GM23248 (cell line): ENCODE measurements around the gene RFWD3. TPM values are rescaled to one million over a fixed set of nuclear protein-coding genes. Genes with fewer than 3 reads are reported as not detected.
"Not testable (repeated sequence)": the region's sequence is repeated elsewhere in the genome, so short reads cannot be mapped to it uniquely, and the experiment has no call there.

ENCODE experiments used
- DNase-seq: peaks from one replicate; pipeline ENCODE4 v3.0.0-alpha.2; 2015
- H2AFZ ChIP-seq: fragments of 200-600 bp; sonication (generic); 2 replicates; pipeline ENCODE4 v1.6.1; 2016; ENCODE audit warnings: antibody characterized with exemption
- H3F3A ChIP-seq: fragments of 200-600 bp; sonication (generic); 2 replicates; pipeline ENCODE4 v1.6.1; 2016; ENCODE audit warnings: mild to moderate bottlenecking, antibody characterized with exemption, mixed run types; ENCODE audit not compliant: insufficient read depth
- H3K27ac ChIP-seq: fragments of 200-600 bp; sonication (generic); 2 replicates; pipeline ENCODE4 v1.5.1; 2016; ENCODE audit warnings: mild to moderate bottlenecking
- H3K27me3 ChIP-seq: fragments of 200-600 bp; sonication (generic); replicated peaks from 2 replicates; pipeline ENCODE4 v1.6.1; 2016; ENCODE audit warnings: mild to moderate bottlenecking; ENCODE audit not compliant: insufficient read depth
- H3K36me3 ChIP-seq: fragments of 200-600 bp; sonication (generic); 2 replicates; pipeline ENCODE4 v1.6.1; 2016; ENCODE audit warnings: low read depth, mild to moderate bottlenecking
- H3K4me1 ChIP-seq: fragments of 200-600 bp; sonication (generic); 2 replicates; pipeline ENCODE4 v1.6.1; 2016; ENCODE audit warnings: mild to moderate bottlenecking; ENCODE audit not compliant: insufficient read depth
- H3K4me2 ChIP-seq: fragments of 200-600 bp; sonication (generic); one replicate; pipeline ENCODE4 v1.6.1; 2016; ENCODE audit warnings: mild to moderate bottlenecking; ENCODE audit not compliant: unreplicated experiment
- H3K4me3 ChIP-seq: fragments of 200-600 bp; sonication (generic); 2 replicates; pipeline ENCODE4 v1.5.1; 2016; ENCODE audit warnings: mild to moderate bottlenecking
- H3K79me2 ChIP-seq: fragments of 200-600 bp; sonication (generic); 2 replicates; pipeline ENCODE4 v1.6.1; 2016; ENCODE audit warnings: mild to moderate bottlenecking; ENCODE audit not compliant: insufficient read depth
- H3K9ac ChIP-seq: fragments of 200-600 bp; sonication (generic); 2 replicates; pipeline ENCODE4 v1.6.1; 2016; ENCODE audit warnings: mild to moderate bottlenecking
- H3K9me2 ChIP-seq: fragments of 200-600 bp; sonication (generic); 2 replicates; pipeline ENCODE4 v1.6.1; 2016; ENCODE audit warnings: mixed run types, mild to moderate bottlenecking, moderate library complexity; ENCODE audit not compliant: insufficient read depth
- H3K9me3 ChIP-seq: fragments of 200-600 bp; sonication (generic); one replicate; pipeline ENCODE4 v1.6.1; 2017; ENCODE audit warnings: low read depth
- H4K20me1 ChIP-seq: fragments of 200-600 bp; sonication (generic); 2 replicates; pipeline ENCODE4 v1.6.0; 2016; ENCODE audit not compliant: insufficient read depth
- EZH2 ChIP-seq: fragments of 200-600 bp; sonication (generic); IDR thresholded peaks from 2 replicates; pipeline ENCODE4 v1.6.1; 2018; ENCODE audit warnings: antibody characterized with exemption, mild to moderate bottlenecking; ENCODE audit not compliant: insufficient read depth, poor library complexity, severe bottlenecking
- EZH2phosphoT487 ChIP-seq: fragments of 200-600 bp; sonication (generic); IDR thresholded peaks from 2 replicates; pipeline ENCODE4 v1.6.1; 2018; ENCODE audit warnings: antibody characterized with exemption, moderate library complexity, mild to moderate bottlenecking, low read depth; ENCODE audit not compliant: insufficient read depth
- WGBS, 2 experiments: methylation state at CpG; one replicate each; pipeline ENCODE4 v1.1.6; 2015 to 2017; ENCODE audit warnings: low lambda C conversion rate in 2 of 2, low coverage in 1 of 2; ENCODE audit errors: missing lambda C conversion rate in 2 of 2; 5-methylcytosine and 5-hydroxymethylcytosine counted together
- in situ Hi-C: fragments of 300-500 bp; cut with MboI; formaldehyde crosslinking; loops from 2 replicates; pipeline ENCODE4 v1.15.0; 2020
- polyA plus RNA-seq: library from polyadenylated mRNA; unstranded; fragments of >200 nt; fragmentation: Nextera tagmentation; extraction: Ambion mirVana; gene quantifications from 2 replicates; pipeline ENCODE4 v1.2.1, GENCODE V29; 2016
- total RNA-seq: library from RNA; depleted of rRNA; stranded (reverse); fragments of >200 nt; shearing (Covaris generic); gene quantifications from 2 replicates; pipeline ENCODE4 v1.2.3, GENCODE V29; 2014

RFWD3 gene
- total and polyA plus RNA-seq, 2 experiments from 2014 or later = 8.8 to 18.5 TPM

DNA sequence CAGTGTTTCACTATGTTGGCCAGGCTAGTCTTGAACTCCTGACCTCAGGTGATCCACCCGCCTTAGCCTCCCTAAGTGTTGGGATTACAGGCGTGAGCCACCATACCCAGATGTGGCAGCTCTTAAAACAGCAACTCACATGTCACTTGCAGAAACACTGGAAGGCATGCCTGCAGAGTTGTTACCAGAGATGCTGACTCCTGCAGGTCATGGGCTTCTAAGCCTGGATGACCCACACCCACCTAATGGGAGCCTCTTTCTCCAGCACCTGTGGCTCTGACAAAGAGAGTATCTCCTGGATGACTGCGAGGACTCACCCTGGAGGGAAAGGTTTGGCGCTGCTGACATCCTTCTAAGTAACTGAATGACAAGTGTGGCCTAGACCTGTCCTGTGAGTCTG is 11.2 kb upstream of the RFWD3 start:
- H3K79me2 ChIP-seq = no peaks in the 10 kb centered on the region
- no peaks in the 10 kb centered on the region for H3K9me2 ChIP-seq
- no peaks in the 10 kb centered on the region for H4K20me1 ChIP-seq
- no peak overlapping the region for H2AFZ ChIP-seq
- H3K27ac ChIP-seq = no peak overlapping the region
- H3F3A ChIP-seq = no peaks in the 10 kb centered on the region
- no peak overlapping the region for H3K9ac ChIP-seq
- in situ Hi-C loops = no loop called here
- H3K4me2 ChIP-seq = no peak overlapping the region
- H3K4me1 ChIP-seq = no peaks in the 10 kb centered on the region
- WGBS, 2 experiments = 97 to 99% methylated on average over 4 of the region's 4 CpGs
- TF ChIP-seq EZH2 (no peak), EZH2phosphoT487 (no peak)
- H3K36me3 ChIP-seq = no peaks in the 10 kb centered on the region
- no peaks in the 10 kb centered on the region for H3K27me3 ChIP-seq
- no peaks in the 10 kb centered on the region for H3K9me3 ChIP-seq
- DNase-seq = no peak
- no peak overlapping the region for H3K4me3 ChIP-seq

- H3K79me2 ChIP-seq = no peaks in the 10 kb centered on the region
- TF ChIP-seq EZH2 (no peak), EZH2phosphoT487 (no peak)
- in situ Hi-C loops = no loop called here
- no peak for DNase-seq
- H3K4me3 ChIP-seq = no peak overlapping the region
- no peaks in the 10 kb centered on the region for H3K36me3 ChIP-seq
- no peaks in the 10 kb centered on the region for H3K4me1 ChIP-seq
- H4K20me1 ChIP-seq = no peaks in the 10 kb centered on the region
- H3K4me2 ChIP-seq = no peak overlapping the region
- H3K27me3 ChIP-seq = no peaks in the 10 kb centered on the region
- 65 to 85% methylated on average over 1 to 3 of the region's 3 CpGs for WGBS, 2 experiments
- H3K9ac ChIP-seq = no peak overlapping the region
- no peak overlapping the region for H2AFZ ChIP-seq
- H3K9me2 ChIP-seq = no peaks in the 10 kb centered on the region
- no peak overlapping the region for H3K27ac ChIP-seq
- no peaks in the 10 kb centered on the region for H3K9me3 ChIP-seq
- no peaks in the 10 kb centered on the region for H3F3A ChIP-seq
These were observed 7.2 kb upstream of the RFWD3 start for GRCh38 chr16:74673876-74674275.

DNA sequence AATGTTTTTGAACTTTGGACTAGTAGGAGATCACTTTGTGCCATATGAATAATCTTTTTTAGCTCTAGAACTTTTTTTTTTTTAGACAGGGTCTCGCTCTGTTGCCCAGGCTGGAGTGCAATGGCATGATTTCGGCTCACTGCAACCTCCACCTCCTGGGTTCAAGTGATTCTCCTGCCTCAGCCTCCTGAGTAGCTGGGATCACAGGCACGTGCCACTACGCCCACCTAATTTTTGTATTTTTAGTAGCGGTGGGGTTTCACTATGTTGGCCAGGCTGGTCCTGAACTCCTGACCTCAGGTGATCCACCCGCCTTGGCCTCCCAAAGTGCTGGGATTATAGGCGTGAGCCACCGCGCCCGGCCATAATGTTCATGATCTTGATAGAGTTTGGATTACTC is 2.2 kb upstream of the RFWD3 start:
- DNase-seq, in situ Hi-C loops, H3K36me3 ChIP-seq, H3K4me3 ChIP-seq, H3K9me2 ChIP-seq, H3K4me2 ChIP-seq, H3K4me1 ChIP-seq, H3K27ac ChIP-seq, H3K27me3 ChIP-seq, H3F3A ChIP-seq, H3K9ac ChIP-seq, H3K9me3 ChIP-seq, H4K20me1 ChIP-seq, H2AFZ ChIP-seq: not testable (repeated sequence)
- WGBS, 2 experiments = 94 to 97% methylated on average over 10 of the region's 10 CpGs
- peaks cover 28% of the 10 kb centered on the region for H3K79me2 ChIP-seq

- H4K20me1 ChIP-seq = no peaks in the 10 kb centered on the region
- peak overlapping the region; percentile 84 for H3K4me3 ChIP-seq
- in situ Hi-C loops = no loop called here
- peaks cover 44% of the 10 kb centered on the region for H3K79me2 ChIP-seq
- H3K4me1 ChIP-seq = 0 out of 2 replicates have a peak, but pooled peaks cover 4% of the 10 kb centered on the region
- peak overlapping the region; percentile 75 for H3K4me2 ChIP-seq
- peak overlapping the region; percentile 13 for H3K27ac ChIP-seq
- 1 to 2% methylated on average over 23 of the region's 23 CpGs for WGBS, 2 experiments
- no peaks in the 10 kb centered on the region for H3K27me3 ChIP-seq
- DNase-seq = peak; percentile 57
- H3K9me2 ChIP-seq = no peaks in the 10 kb centered on the region
- H3K9ac ChIP-seq = peak overlapping the region; percentile 77
- H3K36me3 ChIP-seq = peaks cover 7% of the 10 kb centered on the region
- TF ChIP-seq EZH2 = no peak
- no peak for TF ChIP-seq EZH2phosphoT487
- H2AFZ ChIP-seq = peak overlapping the region; percentile 97
- no peaks in the 10 kb centered on the region for H3K9me3 ChIP-seq
- H3F3A ChIP-seq = peaks cover 6% of the 10 kb centered on the region; the same call in 1 of the 2 replicates
These were observed 601 bp upstream of the RFWD3 start for GRCh38 chr16:74667255-74667700.

GRCh38 chr16:74666010-74666421 is 661 bp downstream of the RFWD3 start:
- 0 to 1% methylated on average over 6 to 8 of the region's 8 CpGs for WGBS, 2 experiments
- Histone ChIP-seq H2AFZ (peak overlapping the region; percentile 84), H3K27me3 (no peaks in the 10 kb centered on the region), H3F3A (peaks cover 6% of the 10 kb centered on the region; the same call in 1 of the 2 replicates), H3K4me3 (peak overlapping the region; percentile 98), H3K4me2 (peak overlapping the region; percentile 84), H3K9me2 (no peaks in the 10 kb centered on the region), H3K4me1 (0 out of 2 replicates have a peak, but pooled peaks cover 4% of the 10 kb centered on the region), H3K27ac (peak overlapping the region; percentile 79), H4K20me1 (no peaks in the 10 kb centered on the region), H3K36me3 (peaks cover 15% of the 10 kb centered on the region), H3K79me2 (peaks cover 56% of the 10 kb centered on the region), H3K9ac (peak overlapping the region; percentile 96), H3K9me3 (no peaks in the 10 kb centered on the region)
- DNase-seq = no peak
- TF ChIP-seq EZH2phosphoT487 (no peak), EZH2 (no peak)
- in situ Hi-C loops = no loop called here
